Hematopoietic multipotent progenitor cell treated with erythropoietin and hydrocortisone succinate and interleukin-3 and kit ligand, for 8 days (in vitro differentiated cells): ENCODE data around the gene DENND6A.
"Not testable (repeated sequence)": the region's sequence is repeated elsewhere in the genome, so short reads cannot be mapped to it uniquely, and the experiment has no call there.

Experiments
- DNase-seq: peaks from one replicate; pipeline ENCODE4 v3.0.0-alpha.2; 2015

Gene DENND6A

GRCh38 chr3:57624801-57625200 lies 68.1 kb downstream of the DENND6A start:
- no peak for DNase-seq

GRCh38 chr3:57622362-57622761 lies 70.5 kb downstream of the DENND6A start:
- DNase-seq = no peak

GRCh38 chr3:57617739-57618138 lies 75.1 kb downstream of the DENND6A start:
- no peak for DNase-seq

GRCh38 chr3:57616233-57616632 lies 76.6 kb downstream of the DENND6A start:
- DNase-seq = no peak

- not testable (repeated sequence) for DNase-seq
Measured at GRCh38 chr3:57611870-57612269, 81.0 kb downstream of the DENND6A start.

GRCh38 chr3:57605683-57606082 lies 87.2 kb downstream of the DENND6A start:
- DNase-seq = no peak

GRCh38 chr3:57604971-57605370 lies 87.9 kb downstream of the DENND6A start:
- DNase-seq = no peak

- DNase-seq = no peak
Measured at GRCh38 chr3:57600195-57600594, 92.7 kb downstream of the DENND6A start.

- peak; percentile 93 for DNase-seq
Measured at GRCh38 chr3:57598765-57599360, 94.0 kb downstream of the DENND6A start.

GRCh38 chr3:57597127-57597923 lies 95.6 kb downstream of the DENND6A start, which contains the start of gene ARF4:
ARF4 (minus strand) TSS chr3:57597344; CDS start chr3:57597140, 204 bp downstream.
- peak; percentile 100 for DNase-seq

- DNase-seq = peak; percentile 72
Measured at GRCh38 chr3:57596495-57597126, 96.3 kb downstream of the DENND6A start.

GRCh38 chr3:57594576-57594975 lies 98.3 kb downstream of the DENND6A start:
- no peak for DNase-seq

- no peak for DNase-seq
Measured at GRCh38 chr3:57594144-57594543, 98.7 kb downstream of the DENND6A start.

- no peak for DNase-seq
Measured at GRCh38 chr3:57592306-57592705, 100.6 kb downstream of the DENND6A start.

- DNase-seq = peak; percentile 84
Measured at GRCh38 chr3:57587905-57588304, 105.0 kb downstream of the DENND6A start.

GRCh38 chr3:57586778-57587177 lies 106.1 kb downstream of the DENND6A start:
- no peak for DNase-seq

- DNase-seq = peak; percentile 54
Measured at GRCh38 chr3:57583544-57583943, 109.3 kb downstream of the DENND6A start.

- DNase-seq = peak; percentile 58
Measured at GRCh38 chr3:57582474-57583168, 110.3 kb downstream of the DENND6A start.

GRCh38 chr3:57577801-57578200 lies 115.1 kb downstream of the DENND6A start:
- DNase-seq = no peak

- DNase-seq = no peak
Measured at GRCh38 chr3:57575966-57576626, 116.8 kb downstream of the DENND6A start.
